Smooth muscle cell (in vitro differentiated cells): Measurements from ENCODE around the gene ATXN7. TPM values are rescaled to one million over a fixed set of nuclear protein-coding genes. Genes with fewer than 3 reads are reported as not detected.

Source experiments
- DNase-seq: peaks from one replicate; lab custom pipeline; 2025; ENCODE audit not compliant: unreplicated experiment; lab: John Stamatoyannopoulos, UW
- H2AFZ ChIP-seq: fragments of 200-600 bp; sonication (generic); 2 replicates; pipeline ENCODE4 v1.6.0; 2016; ENCODE audit warnings: antibody characterized with exemption, low read depth, mild to moderate bottlenecking
- H3F3A ChIP-seq: fragments of 200-600 bp; sonication (generic); 2 replicates; pipeline ENCODE4 v1.6.0; 2017; ENCODE audit warnings: antibody characterized with exemption, low read depth
- H3K27ac ChIP-seq: fragments of 200-600 bp; sonication (generic); 2 replicates; pipeline ENCODE4 v1.5.1; 2016; ENCODE audit warnings: low read depth, mild to moderate bottlenecking
- H3K27me3 ChIP-seq: fragments of 200-600 bp; sonication (generic); 2 replicates; pipeline ENCODE4 v1.6.1; 2016; ENCODE audit warnings: low read depth, mild to moderate bottlenecking
- H3K36me3 ChIP-seq: fragments of 200-600 bp; sonication (generic); 2 replicates; pipeline ENCODE4 v1.5.1; 2016; ENCODE audit warnings: low read depth
- H3K4me1 ChIP-seq: fragments of 200-600 bp; sonication (generic); 2 replicates; pipeline ENCODE4 v1.5.1; 2016; ENCODE audit warnings: low read depth
- H3K4me2 ChIP-seq: fragments of 200-600 bp; sonication (generic); 2 replicates; pipeline ENCODE4 v1.6.0; 2016; ENCODE audit warnings: mild to moderate bottlenecking
- H3K4me3 ChIP-seq: fragments of 200-600 bp; sonication (generic); 2 replicates; pipeline ENCODE4 v1.5.1; 2016; ENCODE audit warnings: mild to moderate bottlenecking
- H3K79me2 ChIP-seq: fragments of 200-600 bp; sonication (generic); 2 replicates; pipeline ENCODE4 v1.6.0; 2016; ENCODE audit warnings: low read depth, mild to moderate bottlenecking
- H3K9ac ChIP-seq: fragments of 200-600 bp; sonication (generic); 2 replicates; pipeline ENCODE4 v1.6.0; 2016; ENCODE audit warnings: low read depth
- H3K9me3 ChIP-seq: fragments of 200-600 bp; sonication (generic); replicated peaks from 2 replicates; pipeline ENCODE4 v1.5.1; 2016; ENCODE audit warnings: low read depth
- H4K20me1 ChIP-seq: fragments of 200-600 bp; sonication (generic); 2 replicates; pipeline ENCODE4 v1.6.0; 2016; ENCODE audit warnings: low read depth
- CTCF ChIP-seq: fragments of 200-600 bp; sonication (generic); IDR thresholded peaks from 2 replicates; pipeline ENCODE4 v1.5.1; 2017; ENCODE audit warnings: borderline replicate concordance, mild to moderate bottlenecking, antibody characterized with exemption; ENCODE audit not compliant: insufficient read depth, poor library complexity, severe bottlenecking
- WGBS: methylation state at CpG from one replicate; pipeline ENCODE4 v1.1.7; 2016; ENCODE audit warnings: low lambda C conversion rate; 5-methylcytosine and 5-hydroxymethylcytosine counted together
- polyA plus RNA-seq: library from polyadenylated mRNA; unstranded; fragments of >200 nt; fragmentation: Nextera tagmentation; extraction: Ambion mirVana; gene quantifications from 2 replicates; pipeline ENCODE4 v1.2.1, GENCODE V29; 2016
- total RNA-seq: library from RNA; depleted of rRNA; stranded (reverse); fragments of >200 nt; gene quantifications from 2 replicates; pipeline ENCODE4 v1.2.3, GENCODE V29; 2014

The ATXN7 gene
- total and polyA plus RNA-seq, 2 experiments from 2014 or later, result 3.6 to 14.1 TPM

GRCh38 chr3:63847718-63848450, 15.8 kb upstream of the ATXN7 start:
- Histone ChIP-seq H3K9me3 (no peaks in the 10 kb centered on the region), H3K4me2 (no peak overlapping the region), H3K4me1 (no peaks in the 10 kb centered on the region), H3K27me3 (no peaks in the 10 kb centered on the region), H3F3A (no peaks in the 10 kb centered on the region), H4K20me1 (peaks cover 31% of the 10 kb centered on the region), H2AFZ (no peak overlapping the region), H3K9ac (no peak overlapping the region), H3K27ac (no peak overlapping the region), H3K79me2 (peaks cover 16% of the 10 kb centered on the region), H3K4me3 (no peak overlapping the region), H3K36me3 (no peaks in the 10 kb centered on the region)
- TF ChIP-seq CTCF, result no peak
- DNase-seq, result no peak
- WGBS, result 77% methylated on average over 1 of the region's 1 CpG

- H3K27me3 ChIP-seq, result no peaks in the 10 kb centered on the region
- TF ChIP-seq CTCF, result no peak
- H2AFZ ChIP-seq, result no peak overlapping the region
- no peak overlapping the region for H3K4me2 ChIP-seq
- no peak overlapping the region for H3K9ac ChIP-seq
- DNase-seq, result no peak
- no peaks in the 10 kb centered on the region for H3K4me1 ChIP-seq
- H3K27ac ChIP-seq, result no peak overlapping the region
- 98% methylated on average over 4 of the region's 4 CpGs for WGBS
- H3K4me3 ChIP-seq, result no peak overlapping the region
- H3K79me2 ChIP-seq, result peaks cover 16% of the 10 kb centered on the region
- H4K20me1 ChIP-seq, result peaks cover 34% of the 10 kb centered on the region
- no peaks in the 10 kb centered on the region for H3F3A ChIP-seq
- no peaks in the 10 kb centered on the region for H3K9me3 ChIP-seq
- H3K36me3 ChIP-seq, result no peaks in the 10 kb centered on the region
These were observed 14.5 kb upstream of the ATXN7 start for GRCh38 chr3:63849175-63849574.

GRCh38 chr3:63851287-63851686, 12.4 kb upstream of the ATXN7 start:
- H2AFZ ChIP-seq, result no peak overlapping the region
- H3K27ac ChIP-seq, result no peak overlapping the region
- H3K9me3 ChIP-seq, result no peaks in the 10 kb centered on the region
- no peaks in the 10 kb centered on the region for H3K27me3 ChIP-seq
- H3K4me3 ChIP-seq, result no peak overlapping the region
- H3F3A ChIP-seq, result no peaks in the 10 kb centered on the region
- no peak overlapping the region for H3K4me2 ChIP-seq
- no peaks in the 10 kb centered on the region for H3K36me3 ChIP-seq
- WGBS, result 95% methylated on average over 3 of the region's 3 CpGs
- peaks cover 17% of the 10 kb centered on the region for H3K79me2 ChIP-seq
- H3K4me1 ChIP-seq, result no peaks in the 10 kb centered on the region
- no peak for TF ChIP-seq CTCF
- H3K9ac ChIP-seq, result no peak overlapping the region
- DNase-seq, result no peak
- peaks cover 31% of the 10 kb centered on the region for H4K20me1 ChIP-seq

GRCh38 chr3:63853106-63853505, 10.6 kb upstream of the ATXN7 start:
- H3K79me2 ChIP-seq, result peaks cover 27% of the 10 kb centered on the region

More at GRCh38 chr3:63853106-63853505, 10.6 kb upstream of the ATXN7 start:
- Histone ChIP-seq H3K4me3 (no peak overlapping the region), H3K4me1 (no peaks in the 10 kb centered on the region), H3K9me3 (no peaks in the 10 kb centered on the region), H3K9ac (no peak overlapping the region), H3K36me3 (no peaks in the 10 kb centered on the region), H3K27ac (no peak overlapping the region), H3K4me2 (no peak overlapping the region), H4K20me1 (peaks cover 27% of the 10 kb centered on the region), H3F3A (no peaks in the 10 kb centered on the region), H3K27me3 (no peaks in the 10 kb centered on the region), H2AFZ (no peak overlapping the region)
- 91% methylated on average over 4 of the region's 4 CpGs for WGBS
- TF ChIP-seq CTCF, result no peak
- no peak for DNase-seq
